Activated CD4-positive, alpha-beta T cell treated with anti-CD3 and anti-CD28 coated beads, Interleukin-10, Interleukin-2, amounts not matched to agents 100 ng/mL and 50 ng/mL, durations not matched to agents 16 hours and 8 hours (primary cell): ENCODE results near the gene WAPL.

Source experiments
- DNase-seq: peaks from one replicate; pipeline ENCODE4 v3.0.0-alpha.2; 2020

WAPL gene

GRCh38 chr10:86461963-86462804, 59.4 kb downstream of the WAPL start:
- no peak for DNase-seq

GRCh38 chr10:86451604-86451960, 70.0 kb downstream of the WAPL start:
- no peak for DNase-seq

GRCh38 chr10:86450806-86451603, 70.6 kb downstream of the WAPL start:
- no peak for DNase-seq

GRCh38 chr10:86449926-86450558, 71.5 kb downstream of the WAPL start:
- no peak for DNase-seq

- DNase-seq, result no peak
These were observed 74.2 kb downstream of the WAPL start for GRCh38 chr10:86447432-86447831.

- no peak for DNase-seq
These were observed 74.6 kb downstream of the WAPL start for GRCh38 chr10:86446987-86447386.

GRCh38 chr10:86446440-86446839, 75.2 kb downstream of the WAPL start:
- no peak for DNase-seq

- no peak for DNase-seq
These were observed 77.7 kb downstream of the WAPL start for GRCh38 chr10:86443936-86444335.

GRCh38 chr10:86443069-86443468, 78.5 kb downstream of the WAPL start:
- DNase-seq, result no peak

- peak; percentile 25 for DNase-seq
These were observed 80.4 kb downstream of the WAPL start for GRCh38 chr10:86440874-86441843.

- DNase-seq, result no peak
These were observed 82.0 kb downstream of the WAPL start for GRCh38 chr10:86439544-86439943.

- DNase-seq, result no peak
These were observed 83.4 kb downstream of the WAPL start for GRCh38 chr10:86438091-86438749.

- DNase-seq, result no peak
These were observed 84.1 kb downstream of the WAPL start for GRCh38 chr10:86437447-86437846.

GRCh38 chr10:86436963-86437362, 84.6 kb downstream of the WAPL start:
- DNase-seq, result no peak

- no peak for DNase-seq
These were observed 86.9 kb downstream of the WAPL start for GRCh38 chr10:86434656-86435055.

GRCh38 chr10:86423739-86424138, 97.9 kb downstream of the WAPL start:
- DNase-seq, result no peak

GRCh38 chr10:86419101-86419500, 102.5 kb downstream of the WAPL start:
- no peak for DNase-seq

GRCh38 chr10:86415583-86415982, 106.0 kb downstream of the WAPL start:
- no peak for DNase-seq

GRCh38 chr10:86415116-86415515, 106.5 kb downstream of the WAPL start:
- no peak for DNase-seq

GRCh38 chr10:86413046-86413728, 108.4 kb downstream of the WAPL start:
- DNase-seq, result peak; percentile 45

GRCh38 chr10:86411852-86412560, 109.6 kb downstream of the WAPL start:
- DNase-seq, result no peak
